Stimulated activated memory B cell treated with anti-CD40 and anti-IgM and Interleukin-4, amounts not matched to agents 10 μg/mL and 1 μg/mL and 100 μg/mL, for 72 hours (primary cell): ENCODE data around the gene SLC7A6OS.
A peak's percentile ranks its signal among the peaks of the same experiment; 100 is the strongest.

Source experiments
- ATAC-seq: fragments of 150-1000 bp; cut with Tn5 transposase; 2 replicates; pipeline ENCODE4 v1.10.0; 2021
- H3K27ac Mint-ChIP-seq: one replicate; pipeline ENCODE4 v1.8.0; 2022; ENCODE audit warnings: mild to moderate bottlenecking, mixed read lengths
- H3K27me3 Mint-ChIP-seq: one replicate; pipeline ENCODE4 v1.8.0; 2022; ENCODE audit warnings: mixed read lengths
- H3K36me3 Mint-ChIP-seq: one replicate; pipeline ENCODE4 v1.8.0; 2022; ENCODE audit warnings: mixed read lengths
- H3K4me1 Mint-ChIP-seq: one replicate; pipeline ENCODE4 v1.8.0; 2022; ENCODE audit warnings: mixed read lengths
- H3K4me3 Mint-ChIP-seq: one replicate; pipeline ENCODE4 v1.8.0; 2022; ENCODE audit warnings: mild to moderate bottlenecking, moderate library complexity, mixed read lengths
- H3K9me3 Mint-ChIP-seq: one replicate; pipeline ENCODE4 v1.8.0; 2022; ENCODE audit warnings: mixed read lengths

SLC7A6OS gene

DNA sequence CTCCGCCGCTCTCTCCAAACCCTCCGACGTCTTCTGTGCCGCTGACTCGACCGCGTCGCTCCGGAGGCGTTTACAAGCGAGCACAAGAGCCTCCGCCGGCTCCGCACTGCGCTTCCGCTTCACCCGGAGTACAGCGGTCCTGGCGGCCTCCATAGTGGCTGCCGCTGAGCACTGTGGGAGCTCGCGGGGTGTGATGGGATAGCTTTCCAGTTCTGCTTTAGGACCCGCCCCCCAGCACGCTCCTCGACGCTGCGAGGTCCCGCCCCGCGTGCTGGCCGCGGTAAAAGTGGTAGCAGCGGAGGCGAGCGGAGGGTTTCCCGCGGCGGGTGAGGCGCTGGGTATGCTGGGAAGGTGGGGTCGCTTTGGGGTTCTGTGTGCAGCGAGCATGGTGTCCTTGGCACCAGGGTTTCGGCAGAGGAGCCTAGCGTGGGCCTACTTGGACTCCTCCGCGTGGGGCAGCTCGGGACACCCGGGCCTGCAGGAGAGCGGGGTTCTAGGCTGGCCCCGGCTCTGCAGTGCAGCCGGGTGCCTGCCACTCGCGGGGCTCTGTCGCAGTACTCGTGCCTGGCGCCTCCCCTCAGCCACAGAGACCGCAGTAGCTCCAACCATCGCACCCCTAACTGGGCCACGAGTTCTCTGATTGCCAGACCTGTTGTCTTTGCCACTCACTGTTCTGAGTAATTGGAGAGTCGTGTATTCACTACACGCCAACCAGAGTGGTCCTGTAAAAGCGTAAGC is at the start of gene SLC7A6OS, which contains the start of gene PRMT7:
TSS of gene SLC7A6OS (minus strand) at position 173 of the 738 bp plus-strand sequence. CDS start at position 153, 20 bp downstream.
TSS of gene PRMT7 (plus strand) at position 246 of the 738 bp plus-strand sequence. CDS start 4,961 bp downstream, outside the sequence.
- no peaks in the 10 kb centered on the region for H3K9me3 Mint-ChIP-seq
- peaks cover 33% of the 10 kb centered on the region for H3K4me1 Mint-ChIP-seq

DNA sequence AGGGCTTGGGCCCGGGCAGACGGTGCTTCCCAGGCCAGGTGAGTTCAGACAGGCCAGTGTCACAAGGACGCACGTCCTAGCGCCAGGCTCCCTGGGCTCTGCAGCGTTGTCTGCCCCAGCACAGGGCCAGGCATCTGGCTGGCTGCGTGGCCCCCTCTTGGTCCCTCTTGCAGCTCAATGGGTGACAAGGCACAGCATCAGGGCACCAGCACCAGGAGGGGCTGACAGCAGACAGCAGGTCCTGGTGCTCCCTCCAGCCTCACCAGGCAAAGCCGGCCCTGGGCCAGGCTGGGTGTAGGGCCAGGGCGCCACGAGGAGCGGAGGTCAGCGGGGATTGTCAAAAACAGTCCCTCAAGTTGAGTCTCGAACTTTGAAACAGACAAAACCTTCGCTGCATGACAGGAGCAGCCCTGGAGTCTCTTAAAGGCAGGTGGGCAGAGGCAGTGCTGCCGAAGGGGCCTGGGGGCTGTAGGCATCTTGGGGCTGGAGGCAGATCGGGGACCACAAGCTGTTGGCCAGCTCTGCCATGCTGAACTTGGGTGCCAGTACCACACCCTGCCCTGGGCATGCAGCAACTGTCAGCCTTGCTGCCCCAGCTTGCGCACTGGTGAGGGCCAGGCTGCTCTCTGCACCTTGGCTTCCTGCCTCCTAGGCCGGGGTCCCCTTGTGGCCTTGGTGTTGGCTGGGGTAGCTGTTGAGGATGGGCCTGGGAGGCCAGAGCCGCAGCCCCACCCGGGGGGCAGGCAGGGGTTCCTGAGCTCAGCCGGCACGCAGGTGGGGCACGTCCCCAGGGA is 48.8 kb upstream of the SLC7A6OS start:
- Mint-ChIP-seq H3K4me1 (peaks cover 35% of the 10 kb centered on the region), H3K27ac (no peak overlapping the region), H3K9me3 (no peaks in the 10 kb centered on the region), H3K36me3 (peaks cover 43% of the 10 kb centered on the region), H3K4me3 (no peak overlapping the region), H3K27me3 (no peaks in the 10 kb centered on the region)
- no peak for ATAC-seq

More for the DNA sequence above, at the start of gene SLC7A6OS, which contains the start of gene PRMT7:
- peaks cover 18% of the 10 kb centered on the region for H3K36me3 Mint-ChIP-seq
- H3K27me3 Mint-ChIP-seq: no peaks in the 10 kb centered on the region
- peak within 1 kb of the TSS; percentile 88 for H3K27ac Mint-ChIP-seq
- H3K4me3 Mint-ChIP-seq: peak within 1 kb of the TSS; percentile 95
- ATAC-seq: peak; percentile 100

DNA sequence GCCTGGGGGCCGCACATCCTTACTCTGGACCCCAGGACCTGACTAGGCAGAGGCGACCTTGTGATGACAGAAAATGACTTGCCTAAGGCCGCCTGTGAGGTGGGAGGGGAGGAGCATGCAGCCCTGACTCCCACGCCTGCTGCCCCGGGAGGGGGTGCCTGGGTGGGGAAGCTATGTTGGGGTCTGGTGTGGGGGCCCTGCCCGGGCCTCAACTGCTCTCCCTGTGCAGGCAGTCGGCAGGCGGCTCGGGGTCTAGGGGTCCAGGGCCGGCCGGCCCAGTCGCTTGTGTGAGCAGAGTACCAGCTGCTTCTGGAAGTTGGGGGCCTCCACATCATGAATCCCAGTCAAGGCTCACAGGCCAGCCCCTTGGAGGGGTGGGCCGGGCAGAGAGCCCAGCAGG is 48.2 kb upstream of the SLC7A6OS start:
- H3K4me1 Mint-ChIP-seq: peaks cover 28% of the 10 kb centered on the region

DNA sequence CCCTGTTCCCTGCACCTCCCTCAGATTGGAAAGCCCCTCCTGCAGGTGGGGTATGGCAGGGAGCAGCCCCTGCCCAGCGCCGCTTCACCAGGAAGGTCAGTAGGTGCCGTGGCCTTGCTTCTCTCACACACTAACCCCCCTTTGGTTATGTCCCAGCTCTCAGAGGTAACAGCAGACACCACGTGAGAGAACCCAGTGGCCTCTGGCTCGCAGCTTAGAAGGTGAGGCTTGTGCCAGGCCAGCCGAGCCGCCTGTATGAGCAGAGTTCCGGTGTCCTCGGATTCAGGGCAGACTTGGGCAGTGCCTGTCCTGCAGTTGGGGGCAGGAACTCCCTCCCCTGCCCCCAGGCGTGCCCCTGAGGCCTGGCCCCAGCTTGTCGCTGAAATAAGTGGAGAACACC is 47.2 kb upstream of the SLC7A6OS start:
- Mint-ChIP-seq H3K36me3 (peaks cover 59% of the 10 kb centered on the region), H3K4me1 (peaks cover 26% of the 10 kb centered on the region), H3K27me3 (no peaks in the 10 kb centered on the region), H3K9me3 (no peaks in the 10 kb centered on the region), H3K4me3 (no peak overlapping the region), H3K27ac (no peak overlapping the region)
- ATAC-seq: no peak

More for the DNA sequence above, 48.2 kb upstream of the SLC7A6OS start:
- Mint-ChIP-seq H3K27me3 (no peaks in the 10 kb centered on the region), H3K36me3 (peaks cover 49% of the 10 kb centered on the region), H3K27ac (no peak overlapping the region), H3K9me3 (no peaks in the 10 kb centered on the region), H3K4me3 (no peak overlapping the region)
- no peak for ATAC-seq

DNA sequence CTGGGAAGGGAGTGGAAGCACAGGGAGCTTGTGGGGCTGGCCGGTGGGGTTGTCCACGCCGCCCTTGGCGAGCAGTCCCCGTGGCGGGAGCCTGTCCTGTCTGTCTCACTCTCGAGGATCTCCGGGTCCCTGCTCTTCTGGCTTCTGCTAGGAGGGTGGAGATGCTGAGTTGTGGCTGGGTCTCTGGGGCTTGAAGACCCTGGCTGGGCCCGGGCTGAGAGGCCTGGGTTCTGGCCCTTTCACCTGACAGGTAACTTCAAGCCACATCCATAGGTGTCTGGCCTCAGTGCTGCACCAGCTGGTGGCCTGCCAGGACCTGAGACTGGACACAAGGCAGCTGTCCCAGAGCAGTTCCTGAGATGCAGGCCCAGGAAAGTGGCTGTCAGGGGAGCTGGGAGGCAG is 46.8 kb upstream of the SLC7A6OS start:
- H3K4me3 Mint-ChIP-seq: no peak overlapping the region
- peaks cover 61% of the 10 kb centered on the region for H3K36me3 Mint-ChIP-seq
- H3K9me3 Mint-ChIP-seq: no peaks in the 10 kb centered on the region
- ATAC-seq: no peak
- H3K27me3 Mint-ChIP-seq: no peaks in the 10 kb centered on the region
- H3K4me1 Mint-ChIP-seq: peaks cover 26% of the 10 kb centered on the region
- no peak overlapping the region for H3K27ac Mint-ChIP-seq

DNA sequence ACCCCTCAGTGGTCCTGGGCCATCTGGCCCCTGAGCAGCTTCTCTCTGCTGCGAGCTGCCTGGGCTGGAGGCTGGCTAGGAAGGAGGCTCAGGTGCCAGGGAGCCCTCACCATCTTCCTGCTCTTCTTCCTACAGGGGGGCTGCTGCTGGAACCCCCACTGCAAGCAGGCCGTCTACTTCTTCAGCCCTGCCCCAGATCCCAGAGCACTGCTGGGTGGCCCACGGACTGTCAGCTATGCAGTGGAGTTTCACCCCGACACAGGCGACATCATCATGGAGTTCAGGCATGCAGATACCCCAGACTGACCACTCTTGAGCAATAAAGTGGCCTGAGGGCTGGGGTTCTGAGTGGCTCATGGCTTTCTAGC is 46.2 kb upstream of the SLC7A6OS start:
- Mint-ChIP-seq H3K4me3 (peak overlapping the region; percentile 18), H3K27me3 (no peaks in the 10 kb centered on the region), H3K4me1 (peaks cover 26% of the 10 kb centered on the region), H3K9me3 (no peaks in the 10 kb centered on the region), H3K36me3 (peaks cover 67% of the 10 kb centered on the region), H3K27ac (no peak overlapping the region)
- ATAC-seq: no peak

DNA sequence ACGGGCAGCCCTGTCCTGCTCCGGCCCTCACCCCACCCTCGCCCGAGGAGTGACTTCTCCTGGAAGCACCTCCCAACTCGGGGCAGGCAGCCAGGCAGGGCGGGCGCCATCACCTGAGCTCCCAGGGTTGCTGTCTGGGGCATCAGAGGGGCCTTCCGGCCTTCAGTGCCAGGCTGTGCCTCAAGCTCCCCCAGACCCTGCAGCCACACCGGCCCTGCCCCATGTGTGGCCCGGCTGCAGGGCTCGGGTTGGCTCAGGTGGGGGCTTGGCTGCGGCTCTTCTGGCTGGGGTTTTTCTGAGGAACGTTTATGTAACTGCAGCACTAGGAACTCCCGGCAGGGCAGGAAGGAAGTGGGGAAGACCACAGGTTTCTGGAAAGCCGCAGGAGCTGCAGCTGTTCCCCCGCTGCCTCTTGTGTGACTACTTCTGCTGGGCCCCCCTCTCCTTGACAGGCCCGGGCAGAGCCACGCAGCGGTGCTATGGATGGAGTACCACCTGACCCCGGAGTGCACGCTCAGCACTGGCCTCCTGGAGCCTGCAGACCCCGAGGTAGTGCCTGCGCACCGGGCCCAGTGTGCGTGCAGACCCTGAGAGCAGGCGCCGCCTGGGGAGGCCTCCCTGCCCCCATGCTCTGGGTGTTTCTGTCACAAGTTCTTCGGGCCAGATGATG is 45.6 kb upstream of the SLC7A6OS start:
- H3K9me3 Mint-ChIP-seq: no peaks in the 10 kb centered on the region
- H3K4me3 Mint-ChIP-seq: peak overlapping the region; percentile 35
- H3K27me3 Mint-ChIP-seq: no peaks in the 10 kb centered on the region
- H3K27ac Mint-ChIP-seq: no peak overlapping the region
- H3K36me3 Mint-ChIP-seq: peaks cover 73% of the 10 kb centered on the region
- peaks cover 26% of the 10 kb centered on the region for H3K4me1 Mint-ChIP-seq
- peak; percentile 82 for ATAC-seq

DNA sequence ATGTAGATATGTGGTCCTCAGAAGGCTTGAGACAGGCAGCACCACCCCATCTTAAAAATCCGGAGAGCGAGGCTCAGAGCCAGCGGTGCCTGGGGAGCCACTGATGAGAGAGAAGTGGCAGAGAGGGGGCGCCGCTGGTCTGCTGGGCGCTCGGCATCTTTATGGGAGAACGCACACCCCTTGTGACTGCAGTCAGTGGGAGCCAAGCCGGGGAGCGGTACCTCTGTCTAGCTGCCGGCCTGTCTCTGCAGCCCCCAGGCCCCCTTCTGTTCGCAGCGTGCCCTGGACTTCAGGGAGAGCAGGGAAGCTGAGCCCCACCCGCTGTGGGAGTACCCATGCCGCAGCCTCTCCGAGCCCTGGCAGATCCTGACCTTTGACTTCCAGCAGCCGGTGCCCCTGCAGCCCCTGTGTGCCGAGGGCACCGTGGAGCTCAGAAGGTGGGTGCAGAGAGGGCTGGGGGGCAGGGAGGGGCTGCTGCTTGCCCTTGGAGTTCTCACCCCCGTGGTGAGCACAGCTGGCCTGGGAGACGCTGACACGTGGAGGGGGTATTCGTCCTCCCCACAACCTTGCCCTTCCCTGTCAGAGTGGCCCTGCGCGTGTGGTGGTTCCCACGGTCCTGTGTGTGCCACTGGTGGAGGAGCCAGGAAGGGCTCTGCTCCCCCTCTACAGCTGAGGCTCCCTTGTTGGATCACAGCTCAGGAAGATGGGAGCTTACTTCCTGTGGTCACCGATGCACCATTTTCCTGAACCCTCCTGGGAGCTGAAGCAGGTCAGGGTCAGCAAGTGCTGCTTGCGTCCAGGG is 44.9 kb upstream of the SLC7A6OS start:
- ATAC-seq: no peak
- Mint-ChIP-seq H3K36me3 (peaks cover 77% of the 10 kb centered on the region), H3K4me1 (peaks cover 26% of the 10 kb centered on the region), H3K27me3 (no peaks in the 10 kb centered on the region), H3K4me3 (no peak overlapping the region), H3K9me3 (no peaks in the 10 kb centered on the region), H3K27ac (no peak overlapping the region)

DNA sequence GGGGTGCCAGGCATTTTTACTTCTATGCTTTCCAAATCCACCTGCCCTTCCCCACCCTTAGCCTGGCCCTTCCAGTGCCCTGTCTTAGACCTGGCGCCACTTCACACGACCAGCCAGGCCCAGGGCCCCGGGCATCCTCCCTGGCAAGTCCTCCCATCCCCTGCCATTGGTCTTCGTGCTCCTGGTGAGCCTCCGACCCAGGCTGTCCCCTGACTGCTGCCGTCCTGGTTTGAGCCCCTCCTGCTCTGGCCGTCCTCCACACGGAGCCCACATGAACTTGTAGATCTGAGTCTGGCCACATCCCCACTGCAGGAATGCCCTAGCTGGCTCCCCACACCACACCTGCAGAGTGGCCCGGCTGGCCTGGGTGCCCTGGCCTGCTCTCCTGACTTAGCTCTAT is 44.1 kb upstream of the SLC7A6OS start:
- Mint-ChIP-seq H3K9me3 (no peaks in the 10 kb centered on the region), H3K27me3 (no peaks in the 10 kb centered on the region), H3K27ac (no peak overlapping the region), H3K4me3 (no peak overlapping the region), H3K36me3 (peaks cover 78% of the 10 kb centered on the region), H3K4me1 (peaks cover 26% of the 10 kb centered on the region)
- no peak for ATAC-seq

DNA sequence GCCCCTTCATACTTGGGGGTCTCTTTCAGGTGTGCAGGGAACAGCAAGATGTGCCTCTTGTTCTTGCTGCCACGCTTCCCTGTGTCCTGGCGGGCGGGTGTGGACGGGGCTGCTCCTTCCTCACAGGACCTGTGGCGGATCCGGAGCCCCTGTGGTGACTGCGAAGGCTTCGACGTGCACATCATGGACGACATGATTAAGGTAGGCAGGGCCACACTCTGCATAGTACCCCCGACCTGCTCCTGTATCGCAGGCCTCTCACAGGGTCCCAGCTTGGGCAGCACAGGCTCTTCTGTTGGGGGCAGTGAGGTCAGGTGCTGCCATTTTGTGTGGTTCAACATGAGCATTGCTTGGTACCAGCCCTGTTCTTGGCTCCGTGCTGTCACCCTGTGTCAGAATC is 42.6 kb upstream of the SLC7A6OS start:
- no peak for ATAC-seq
- peaks cover 26% of the 10 kb centered on the region for H3K4me1 Mint-ChIP-seq

DNA sequence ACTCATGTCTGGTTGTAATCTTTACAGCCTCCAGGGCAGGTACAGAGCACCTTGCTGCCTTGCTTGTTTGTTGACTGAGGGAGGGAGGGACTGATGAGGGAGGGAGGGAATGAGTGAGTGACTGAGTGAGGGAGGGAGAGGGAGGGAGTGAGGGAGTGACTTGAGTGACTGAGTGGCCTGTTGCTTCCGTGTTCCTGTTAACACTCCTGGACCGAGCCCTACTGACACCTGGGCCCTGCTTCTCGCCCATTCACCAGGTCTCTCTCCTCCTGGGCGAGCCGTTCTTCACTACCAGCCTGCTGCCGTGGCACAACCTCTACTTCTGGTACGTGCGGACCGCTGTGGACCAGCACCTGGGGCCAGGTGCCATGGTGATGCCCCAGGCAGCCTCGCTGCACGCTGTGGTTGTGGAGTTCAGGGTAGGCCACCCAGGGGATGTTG is 41.3 kb upstream of the SLC7A6OS start:
- Mint-ChIP-seq H3K9me3 (no peaks in the 10 kb centered on the region), H3K36me3 (peaks cover 92% of the 10 kb centered on the region), H3K4me3 (no peak overlapping the region), H3K27me3 (no peaks in the 10 kb centered on the region), H3K4me1 (peaks cover 23% of the 10 kb centered on the region), H3K27ac (no peak overlapping the region)
- no peak for ATAC-seq

More for the DNA sequence above, 42.6 kb upstream of the SLC7A6OS start:
- Mint-ChIP-seq H3K27me3 (no peaks in the 10 kb centered on the region), H3K9me3 (no peaks in the 10 kb centered on the region), H3K27ac (no peak overlapping the region), H3K36me3 (peaks cover 89% of the 10 kb centered on the region), H3K4me3 (no peak overlapping the region)

DNA sequence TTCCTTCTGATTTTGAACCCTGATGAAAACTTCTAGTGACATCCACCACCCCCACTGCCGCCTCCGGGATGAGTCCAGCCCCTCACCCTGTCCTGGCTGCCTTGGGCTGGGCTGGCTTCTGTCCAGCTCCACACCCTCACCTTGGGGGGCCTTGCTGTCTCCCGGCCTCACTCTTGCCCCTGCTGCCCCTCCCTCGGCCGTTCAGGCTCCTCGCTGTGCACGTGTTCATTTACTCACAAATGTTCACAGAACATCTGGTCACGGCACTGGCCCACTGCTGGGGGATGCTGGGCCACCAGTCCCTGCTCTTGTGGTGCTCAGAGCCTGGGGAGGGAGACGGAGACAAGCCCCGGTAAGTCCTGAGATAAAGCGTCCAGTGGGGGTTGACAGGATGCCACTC is 40.7 kb upstream of the SLC7A6OS start:
- no peak for ATAC-seq
- Mint-ChIP-seq H3K27ac (no peak overlapping the region), H3K36me3 (peaks cover 92% of the 10 kb centered on the region)

DNA sequence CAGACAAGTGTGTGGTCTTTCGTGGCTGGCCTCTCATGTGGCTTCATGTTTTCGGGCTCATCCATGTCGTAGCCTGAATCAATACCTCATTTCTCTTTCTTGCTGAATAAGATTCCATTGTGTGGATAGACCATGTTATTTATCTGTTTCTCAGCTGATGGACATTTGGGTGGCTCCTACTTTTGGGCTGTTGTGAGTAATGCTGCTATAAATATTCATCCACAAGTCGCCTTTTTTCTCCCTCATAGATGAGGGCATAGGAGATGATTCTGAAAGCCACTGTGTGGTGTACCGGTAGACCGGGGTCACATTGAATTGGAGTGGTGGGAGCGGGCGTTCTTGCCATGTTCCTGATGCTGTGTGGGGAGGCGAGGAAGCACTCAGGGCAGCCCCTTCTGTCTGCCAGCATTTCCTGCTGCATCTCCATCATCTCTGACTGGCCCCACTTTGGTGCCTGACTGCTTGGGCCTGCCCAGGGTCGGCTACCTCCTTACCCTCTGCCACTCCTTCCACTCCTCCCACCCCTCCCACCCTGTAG is 40.1 kb upstream of the SLC7A6OS start:
- no peak overlapping the region for H3K4me3 Mint-ChIP-seq
- peaks cover 12% of the 10 kb centered on the region for H3K4me1 Mint-ChIP-seq
- no peaks in the 10 kb centered on the region for H3K9me3 Mint-ChIP-seq
- H3K36me3 Mint-ChIP-seq: peaks cover 92% of the 10 kb centered on the region
- no peak overlapping the region for H3K27ac Mint-ChIP-seq
- H3K27me3 Mint-ChIP-seq: no peaks in the 10 kb centered on the region
- no peak for ATAC-seq

More for the DNA sequence above, 40.7 kb upstream of the SLC7A6OS start:
- Mint-ChIP-seq H3K27me3 (no peaks in the 10 kb centered on the region), H3K4me1 (peaks cover 17% of the 10 kb centered on the region), H3K4me3 (no peak overlapping the region), H3K9me3 (no peaks in the 10 kb centered on the region)

DNA sequence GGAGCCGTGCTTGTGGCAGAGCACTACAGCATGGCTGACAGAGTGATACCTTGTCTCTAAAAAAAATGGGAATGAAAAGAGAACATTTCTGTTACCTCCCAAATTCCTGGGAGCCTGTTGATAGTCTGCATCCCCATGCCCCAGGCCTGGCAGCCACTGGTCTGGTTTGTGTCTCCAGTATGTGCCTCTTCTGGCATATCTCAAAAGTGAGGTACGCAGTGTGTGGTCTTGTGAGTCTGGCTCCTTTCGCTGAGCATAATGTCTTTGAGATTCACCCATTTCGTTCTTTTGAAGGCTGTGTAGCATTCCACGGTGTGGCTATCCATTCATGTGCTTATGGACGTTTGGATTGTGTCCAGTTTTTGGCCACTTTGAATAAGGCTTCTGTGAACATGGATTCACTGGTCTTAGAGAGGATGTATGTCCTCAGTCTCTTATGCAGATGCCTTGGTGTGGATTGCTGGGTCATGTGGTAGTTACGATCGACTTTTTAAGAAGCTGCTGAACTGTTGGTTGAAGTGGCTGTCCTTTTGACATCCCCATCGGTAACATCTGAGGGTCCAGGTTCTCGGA is 39.2 kb upstream of the SLC7A6OS start:
- H3K4me1 Mint-ChIP-seq: peaks cover 2% of the 10 kb centered on the region
- no peak overlapping the region for H3K4me3 Mint-ChIP-seq
- H3K9me3 Mint-ChIP-seq: no peaks in the 10 kb centered on the region
- no peaks in the 10 kb centered on the region for H3K27me3 Mint-ChIP-seq
- H3K27ac Mint-ChIP-seq: no peak overlapping the region
- peaks cover 92% of the 10 kb centered on the region for H3K36me3 Mint-ChIP-seq
- ATAC-seq: no peak
